ENCODE data around the gene COG5. TPM values are rescaled to one million over a fixed set of nuclear protein-coding genes. Genes with fewer than 3 reads are reported as not detected.
A peak's percentile ranks its signal among the peaks of the same experiment; 100 is the strongest.

Gene COG5
- total and polyA plus RNA-seq, 2 of the 8 experiments (the other 6 are each of a cell fraction or from before 2014, with no cell fraction given) = 10.5 to 28.1 TPM

GRCh38 chr7:107173191-107173590 is 390.5 kb downstream of the COG5 start:
- Histone ChIP-seq H3K36me3 (ENCODE audit: control insufficient read depth in 2 of 4, insufficient read depth in 4 of 4, low read length in 3 of 4) (no peaks in the 10 kb centered on the region; a peak in 1 of 8 replicates), H3K4ac (replicated peaks; ENCODE audit: insufficient read length, low read depth, low read length) (no peak overlapping the region), H3K4me2 (ENCODE audit: insufficient read depth in 1 of 2, low read depth in 2 of 2, low read length in 2 of 2) (peak overlapping the region in 1 of 2 experiments; percentile 31; a peak in 1 of 4 replicates), H2BK20ac (ENCODE audit: low read length) (no peak overlapping the region), H3K4me1 (replicated peaks in 1 of 4; ENCODE audit: control insufficient read depth in 3 of 4, insufficient read depth in 4 of 4, low read length in 3 of 4) (peaks cover 0 to 8% (median 5%) of the 10 kb centered on the region in 4 experiments; a peak in 4 of 7 replicates), H3K23me2 (ENCODE audit: low read depth, low read length) (peaks cover 2% of the 10 kb centered on the region; the same call in 1 of the 2 replicates), H2BK15ac (ENCODE audit: low read length) (no peak overlapping the region), H3K56ac (replicated peaks; ENCODE audit: insufficient read length, low read depth, low read length) (no peak overlapping the region), H2AK5ac (ENCODE audit: low read depth, low read length) (no peak overlapping the region), H3K27me3 (replicated peaks in 1 of 4; ENCODE audit: control insufficient read depth in 3 of 4, extremely low read depth in 1 of 4, insufficient read depth in 3 of 4, low read length in 3 of 4) (no peaks in the 10 kb centered on the region), H2BK5ac (ENCODE audit: low read depth, low read length) (no peak overlapping the region), H2AFZ (ENCODE audit: low read length) (no peak overlapping the region), H4K8ac (ENCODE audit: extremely low read depth, insufficient read depth, low read length) (no peak overlapping the region), H4K5ac (ENCODE audit: insufficient read length, low read depth, low read length) (no peak overlapping the region), H3K79me2 (ENCODE audit: control insufficient read depth in 1 of 2, insufficient read depth in 2 of 2, low read length in 2 of 2) (peaks cover 6 to 80% of the 10 kb centered on the region in 2 experiments), H3K14ac (ENCODE audit: insufficient read length) (no peak overlapping the region), H4K20me1 (replicated peaks in 1 of 2; ENCODE audit: control insufficient read depth in 1 of 2, insufficient read depth in 2 of 2, low read length in 2 of 2) (no peaks in the 10 kb centered on the region), H3K23ac (ENCODE audit: insufficient read length) (no peak overlapping the region), H3K18ac (ENCODE audit: extremely low read depth, low read length) (no peak overlapping the region), H3K79me1 (ENCODE audit: low read depth, low read length) (no peaks in the 10 kb centered on the region), H4K91ac (replicated peaks; ENCODE audit: insufficient read length, low read length) (no peak overlapping the region), H3K27ac (ENCODE audit: low read depth, low read length) (no peak overlapping the region), H2BK12ac (ENCODE audit: low read depth, low read length) (no peak overlapping the region), H3K9ac (replicated peaks in 1 of 4; ENCODE audit: extremely low read depth in 1 of 4, low read depth in 3 of 4, low read length in 3 of 4) (no peak overlapping the region), H3K4me3 (ENCODE audit: extremely low read depth in 1 of 4, insufficient read depth in 2 of 4, low read depth in 3 of 4, low read length in 4 of 4) (peak overlapping the region in 1 of 4 experiments; percentile 2; a peak in 1 of 8 replicates), H2BK120ac (replicated peaks; ENCODE audit: low read depth, low read length) (no peak overlapping the region), H3K9me3 (ENCODE audit: insufficient read depth in 2 of 2, low read depth in 1 of 2, low read length in 1 of 2) (no peaks in the 10 kb centered on the region)
- FAIRE-seq = no peak
- CTCF ChIA-PET (ENCODE audit: partially characterized antibody) = interaction anchor here (1.4 kb wide), 1 partner anchor 26 kb away, joined by 4 read pairs; no protein-coding TSS in a partner anchor
- no peak for DNase-seq (ENCODE audit: low read depth in 1 of 2, low spot score in 2 of 2)
- POLR2A ChIA-PET (ENCODE audit: partially characterized antibody) = interaction anchor here (0.7 kb wide), 1 partner anchor 9 kb away, joined by 3 read pairs; no protein-coding TSS in a partner anchor
- WGBS, 2 experiments (ENCODE audit: extremely low coverage in 1 of 2, insufficient coverage in 1 of 2, insufficient read length in 1 of 2, insufficient replicate concordance in 2 of 2, low coverage in 1 of 2, low lambda C conversion rate in 2 of 2, missing lambda C conversion rate in 1 of 2) = 13% methylated on average over 2 of the region's 2 CpGs; no CpG with 5 or more reads in 1 of the 2 experiments
